Duodenal mucosa (tissue), 2 donors: Measurements from ENCODE around the gene ZBTB16.
"Not testable (repeated sequence)": the region's sequence is repeated elsewhere in the genome, so short reads cannot be mapped to it uniquely, and the experiment has no call there.

Experiments used
- H3K27ac ChIP-seq: one replicate; pipeline ENCODE4 v1.7.0; 2013; ENCODE audit warnings: low read depth, low read length
- H3K27me3 ChIP-seq, 2 donors: one replicate each; pipeline ENCODE4 v1.7.0; 2013; ENCODE audit warnings: low read length in 2 of 2, control low read depth in 1 of 2; ENCODE audit not compliant: insufficient read depth in 2 of 2, control insufficient read depth in 1 of 2
- H3K36me3 ChIP-seq, 2 donors: one replicate each; pipeline ENCODE4 v1.7.0; 2013; ENCODE audit warnings: low read length in 2 of 2, control low read depth in 1 of 2; ENCODE audit not compliant: insufficient read depth in 2 of 2, control insufficient read depth in 1 of 2
- H3K4me1 ChIP-seq, 2 donors: one replicate each; pipeline ENCODE4 v1.7.0; 2013; ENCODE audit warnings: low read length in 2 of 2, control low read depth in 1 of 2; ENCODE audit not compliant: insufficient read depth in 2 of 2, control insufficient read depth in 1 of 2
- H3K4me3 ChIP-seq, 2 donors: one replicate each; pipeline ENCODE4 v1.7.0; 2013; ENCODE audit warnings: low read length in 2 of 2, low read depth in 1 of 2
- H3K9ac ChIP-seq, 2 donors: one replicate each; pipeline ENCODE4 v1.7.0; 2013; ENCODE audit warnings: low read length in 2 of 2, low read depth in 1 of 2
- H3K9me3 ChIP-seq, 2 donors: one replicate each; pipeline ENCODE4 v1.7.0; 2013; ENCODE audit warnings: low read length in 2 of 2, control low read depth in 1 of 2; ENCODE audit not compliant: control insufficient read depth in 1 of 2

The ZBTB16 gene

GRCh38 chr11:114040706-114041211 lies 18.8 kb upstream of the ZBTB16 start:
- Histone ChIP-seq H3K9me3 (no peaks in the 10 kb centered on the region), H3K36me3 (no peaks in the 10 kb centered on the region), H3K4me3 (no peak overlapping the region), H3K27me3 (no peaks in the 10 kb centered on the region), H3K4me1 (peaks cover 11 to 33% of the 10 kb centered on the region in 2 donors), H3K27ac (peak overlapping the region; percentile 37), H3K9ac (no peak overlapping the region)

GRCh38 chr11:114042234-114042633 lies 17.3 kb upstream of the ZBTB16 start:
- H3K4me3 ChIP-seq, result no peak overlapping the region
- no peak overlapping the region for H3K27ac ChIP-seq
- peaks cover 7 to 26% of the 10 kb centered on the region in 2 donors for H3K4me1 ChIP-seq
- H3K9ac ChIP-seq, result no peak overlapping the region
- H3K9me3 ChIP-seq, result no peaks in the 10 kb centered on the region
- no peaks in the 10 kb centered on the region for H3K27me3 ChIP-seq
- no peaks in the 10 kb centered on the region for H3K36me3 ChIP-seq

- no peak overlapping the region for H3K4me3 ChIP-seq
- H3K4me1 ChIP-seq, result peaks cover 10 to 32% of the 10 kb centered on the region in 2 donors
- no peaks in the 10 kb centered on the region for H3K36me3 ChIP-seq
- no peak overlapping the region for H3K27ac ChIP-seq
- no peaks in the 10 kb centered on the region for H3K9me3 ChIP-seq
- no peak overlapping the region for H3K9ac ChIP-seq
- H3K27me3 ChIP-seq, result no peaks in the 10 kb centered on the region
These were observed 15.3 kb upstream of the ZBTB16 start for GRCh38 chr11:114044042-114044871.

DNA sequence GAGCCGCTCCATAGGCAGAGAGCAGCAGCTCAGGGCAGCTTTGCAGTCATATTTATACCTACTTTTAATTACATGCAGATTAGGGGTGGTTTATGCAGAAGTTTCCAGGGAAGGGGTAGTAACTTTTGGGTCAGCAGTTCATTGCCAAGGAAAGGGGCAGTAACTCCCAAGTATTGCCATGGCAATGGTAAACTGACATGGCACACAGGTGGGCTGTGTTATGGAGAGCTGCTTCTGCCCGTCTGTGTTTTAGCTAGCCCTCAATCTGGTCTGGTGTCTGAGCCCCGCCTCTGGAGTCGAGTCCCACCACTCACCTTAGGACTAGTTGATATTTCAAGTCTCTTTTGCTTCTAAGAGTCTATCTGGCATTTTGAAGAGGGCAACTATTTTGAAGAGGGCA lies 12.2 kb upstream of the ZBTB16 start:
- H3K4me1 ChIP-seq, result peaks cover 8 to 15% of the 10 kb centered on the region in 2 donors
- no peak overlapping the region for H3K9ac ChIP-seq
- no peak overlapping the region for H3K27ac ChIP-seq
- no peaks in the 10 kb centered on the region for H3K27me3 ChIP-seq
- no peaks in the 10 kb centered on the region for H3K36me3 ChIP-seq
- H3K9me3 ChIP-seq, result no peaks in the 10 kb centered on the region
- H3K4me3 ChIP-seq, result no peak overlapping the region

DNA sequence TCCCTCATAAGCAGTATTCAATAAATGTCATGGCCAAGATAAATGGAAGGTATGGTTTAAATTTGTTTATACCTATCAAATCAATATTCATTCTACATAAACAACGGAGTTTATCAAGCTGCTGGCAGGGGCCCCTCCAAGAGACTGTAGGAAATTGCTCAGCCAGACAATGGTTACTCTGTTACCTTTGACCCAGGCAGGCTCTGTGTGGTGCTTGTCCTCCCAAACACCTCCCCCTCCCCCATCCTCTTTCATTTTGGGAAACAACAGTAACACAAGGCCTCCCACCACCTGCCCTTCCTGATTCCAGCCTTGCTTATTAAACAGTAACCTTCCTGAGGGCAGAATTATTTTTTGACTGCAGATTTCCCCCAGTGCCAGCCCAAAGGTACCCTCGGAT lies 10.5 kb upstream of the ZBTB16 start:
- Histone ChIP-seq H3K27me3 (no peaks in the 10 kb centered on the region), H3K9me3 (no peaks in the 10 kb centered on the region), H3K27ac (no peak overlapping the region), H3K4me3 (no peak overlapping the region), H3K4me1 (peaks cover 8 to 11% of the 10 kb centered on the region in 2 donors), H3K9ac (no peak overlapping the region), H3K36me3 (no peaks in the 10 kb centered on the region)

GRCh38 chr11:114049766-114050165 lies 9.7 kb upstream of the ZBTB16 start:
- not testable (repeated sequence) for H3K4me3 ChIP-seq, H3K36me3 ChIP-seq, H3K9ac ChIP-seq, H3K9me3 ChIP-seq, H3K27me3 ChIP-seq, H3K4me1 ChIP-seq, H3K27ac ChIP-seq

GRCh38 chr11:114050258-114050927 lies 9.1 kb upstream of the ZBTB16 start:
- peaks cover 0 to 3% of the 10 kb centered on the region in 2 donors for H3K27me3 ChIP-seq

DNA sequence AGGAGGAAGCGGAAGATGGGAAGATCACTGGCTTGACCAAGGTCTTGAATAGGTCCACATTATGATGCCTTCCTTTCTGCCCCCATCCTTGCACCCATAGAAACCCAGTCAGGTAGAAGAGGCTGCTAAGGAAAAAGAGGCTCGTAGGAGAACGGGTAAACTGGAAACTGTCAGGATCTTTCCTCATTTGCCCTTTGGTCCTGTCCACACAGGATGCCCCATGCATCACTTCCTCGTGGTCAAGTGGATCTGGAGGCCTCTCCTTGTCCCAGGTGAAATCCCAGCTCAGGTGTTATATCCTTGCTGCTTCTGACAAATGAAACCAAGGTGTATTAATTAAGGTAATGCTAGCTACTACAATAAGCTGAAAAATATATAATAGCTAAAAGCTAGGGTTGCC lies 8.0 kb upstream of the ZBTB16 start:
- Histone ChIP-seq H3K27ac (no peak overlapping the region), H3K9ac (no peak overlapping the region), H3K4me3 (no peak overlapping the region), H3K9me3 (no peaks in the 10 kb centered on the region), H3K4me1 (peaks cover 5 to 6% of the 10 kb centered on the region in 2 donors), H3K36me3 (no peaks in the 10 kb centered on the region), H3K27me3 (peaks cover 0 to 3% of the 10 kb centered on the region in 2 donors)

More at GRCh38 chr11:114050258-114050927, 9.1 kb upstream of the ZBTB16 start:
- Histone ChIP-seq H3K9me3 (no peaks in the 10 kb centered on the region), H3K4me1 (peaks cover 5 to 6% of the 10 kb centered on the region in 2 donors), H3K9ac (no peak overlapping the region), H3K36me3 (no peaks in the 10 kb centered on the region), H3K27ac (no peak overlapping the region), H3K4me3 (no peak overlapping the region)

GRCh38 chr11:114052160-114052559 lies 7.4 kb upstream of the ZBTB16 start:
- H3K9ac ChIP-seq, result no peak overlapping the region
- peaks cover 0 to 3% of the 10 kb centered on the region in 2 donors for H3K27me3 ChIP-seq
- no peaks in the 10 kb centered on the region for H3K9me3 ChIP-seq
- H3K36me3 ChIP-seq, result no peaks in the 10 kb centered on the region
- no peak overlapping the region for H3K4me3 ChIP-seq
- no peak overlapping the region for H3K27ac ChIP-seq
- H3K4me1 ChIP-seq, result peaks cover 5 to 6% of the 10 kb centered on the region in 2 donors

DNA sequence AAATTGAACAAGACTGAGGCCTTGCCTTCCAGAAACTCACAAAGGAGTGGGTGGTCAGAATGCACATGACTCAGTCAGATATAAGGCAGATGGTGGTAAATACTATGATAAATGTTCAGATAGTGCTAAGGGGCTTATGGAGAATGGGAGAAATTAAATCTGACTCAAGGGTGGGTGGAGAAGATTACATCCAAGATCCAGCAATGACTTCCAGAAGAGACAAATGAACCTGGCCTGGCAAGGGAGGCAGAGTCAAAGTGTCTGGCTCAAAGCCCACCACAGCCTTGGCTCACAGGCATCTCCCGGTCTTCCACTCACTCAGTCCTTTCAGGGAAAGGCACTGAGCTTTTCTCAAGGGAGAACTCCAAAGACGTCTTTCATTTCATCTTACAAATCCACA lies 6.1 kb upstream of the ZBTB16 start:
- Histone ChIP-seq H3K4me3 (no peak overlapping the region), H3K4me1 (peaks cover 16 to 18% of the 10 kb centered on the region in 2 donors), H3K9ac (no peak overlapping the region), H3K9me3 (no peaks in the 10 kb centered on the region), H3K36me3 (no peaks in the 10 kb centered on the region), H3K27me3 (peaks cover 11 to 12% of the 10 kb centered on the region in 2 donors), H3K27ac (no peak overlapping the region)
